ENCODE results near the gene GPR180. TPM values are rescaled to one million over a fixed set of nuclear protein-coding genes. Genes with fewer than 3 reads are reported as not detected.

GPR180 gene
- 5.6 TPM for polyA plus RNA-seq
- long read RNA-seq, donor 1, result 0 reads
- long read RNA-seq, donor 2, full-length matches to known transcripts, result 3 of 3 reads
- long read RNA-seq, donor 2, partial matches to known transcripts, result 0 of 3 reads
- long read RNA-seq, donor 2, other reads (novel, unspliced or antisense), result 0 of 3 reads
- long read RNA-seq, donor 3, result 0 reads
- long read RNA-seq, donor 4, result 0 reads
- long read RNA-seq, donor 5, full-length matches to known transcripts, result 1 of 1 reads
- long read RNA-seq, donor 5, partial matches to known transcripts, result 0 of 1 reads
- long read RNA-seq, donor 5, other reads (novel, unspliced or antisense), result 0 of 1 reads
- long read RNA-seq, donor 6, full-length matches to known transcripts, result 4 of 4 reads
- long read RNA-seq, donor 6, partial matches to known transcripts, result 0 of 4 reads
- long read RNA-seq, donor 6, other reads (novel, unspliced or antisense), result 0 of 4 reads
- long read RNA-seq, donor 7, result 0 reads
- long read RNA-seq, donor 8, full-length matches to known transcripts, result 2 of 2 reads
- long read RNA-seq, donor 8, partial matches to known transcripts, result 0 of 2 reads
- long read RNA-seq, donor 8, other reads (novel, unspliced or antisense), result 0 of 2 reads
- long read RNA-seq, donor 9, result 0 reads
- long read RNA-seq, donor 10, full-length matches to known transcripts, result 7 of 7 reads
- long read RNA-seq, donor 10, partial matches to known transcripts, result 0 of 7 reads
- long read RNA-seq, donor 10, other reads (novel, unspliced or antisense), result 0 of 7 reads
- long read RNA-seq, donor 11, full-length matches to known transcripts, result 2 of 2 reads
- long read RNA-seq, donor 11, partial matches to known transcripts, result 0 of 2 reads
- long read RNA-seq, donor 11, other reads (novel, unspliced or antisense), result 0 of 2 reads

DNA sequence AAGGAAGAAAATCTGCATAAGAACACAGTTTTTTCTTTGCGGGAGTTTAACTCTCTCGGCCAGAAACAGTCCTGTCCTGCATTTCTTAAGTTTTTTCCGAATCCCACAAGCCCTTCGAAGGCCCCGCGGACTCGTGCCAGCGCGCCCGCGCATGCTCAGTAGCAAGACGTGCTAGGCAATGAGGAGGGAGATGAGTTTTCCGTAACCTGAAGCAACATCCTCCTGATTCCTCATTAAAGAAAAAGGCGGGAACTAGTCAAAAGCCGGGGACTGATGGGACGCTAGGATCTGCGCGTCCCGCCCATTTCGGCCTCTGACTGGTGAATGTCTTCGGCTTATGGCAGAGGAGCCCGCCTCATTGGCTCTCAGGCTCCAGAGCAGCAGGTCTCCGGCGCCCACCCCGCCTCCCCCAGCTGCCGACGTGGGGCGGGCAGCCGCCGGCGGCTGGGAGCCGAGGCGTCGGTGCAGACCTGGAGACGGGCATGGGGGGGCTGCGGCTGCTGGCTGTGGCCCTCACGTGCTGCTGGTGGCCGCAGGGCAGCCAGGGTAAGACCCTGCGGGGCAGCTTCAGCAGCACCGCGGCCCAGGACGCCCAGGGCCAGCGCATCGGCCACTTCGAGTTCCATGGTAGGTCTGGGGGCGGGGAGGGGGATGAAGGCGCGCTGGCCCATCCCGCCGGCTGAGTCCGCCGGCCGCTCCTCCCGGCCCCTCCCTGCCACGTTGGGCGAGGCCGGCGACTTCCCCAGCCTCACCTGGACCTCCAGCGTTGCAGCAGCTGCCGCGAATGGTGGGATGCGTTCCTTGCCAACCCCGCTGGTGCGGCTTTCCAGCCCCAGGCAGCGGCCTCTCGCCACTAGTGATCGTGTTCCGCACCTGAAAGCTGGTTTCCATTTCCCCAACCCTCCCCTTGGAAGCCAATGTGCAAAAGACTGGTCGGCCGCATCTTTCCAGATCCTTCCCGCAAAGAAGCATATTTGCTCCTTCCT is at the start of gene GPR180:
GPR180 (plus strand) TSS at position 412 of the 986 bp plus-strand sequence; CDS start at position 483, 71 bp downstream.
- peak; percentile 99 for DNase-seq
- H3K36me3 ChIP-seq (ENCODE audit: control insufficient read depth, insufficient read depth, low read length), result no peaks in the 10 kb centered on the region
- peak within 1 kb of the TSS; percentile 66 for H3K4me3 ChIP-seq (ENCODE audit: low read length)
- H3K9me3 ChIP-seq (ENCODE audit: control insufficient read depth, low read depth, low read length), result peaks cover 6% of the 10 kb centered on the region
- WGBS (ENCODE audit: insufficient coverage, low lambda C conversion rate), result no CpG with 5 or more reads among the region's 71 CpGs
- no peaks in the 10 kb centered on the region for H3K27me3 ChIP-seq (ENCODE audit: control insufficient read depth, insufficient read depth, low read length)
- peak within 1 kb of the TSS; percentile 91 for H3K27ac ChIP-seq (ENCODE audit: low read length)
- peaks cover 12% of the 10 kb centered on the region for H3K4me1 ChIP-seq (ENCODE audit: control insufficient read depth, insufficient read depth, low read length)

DNA sequence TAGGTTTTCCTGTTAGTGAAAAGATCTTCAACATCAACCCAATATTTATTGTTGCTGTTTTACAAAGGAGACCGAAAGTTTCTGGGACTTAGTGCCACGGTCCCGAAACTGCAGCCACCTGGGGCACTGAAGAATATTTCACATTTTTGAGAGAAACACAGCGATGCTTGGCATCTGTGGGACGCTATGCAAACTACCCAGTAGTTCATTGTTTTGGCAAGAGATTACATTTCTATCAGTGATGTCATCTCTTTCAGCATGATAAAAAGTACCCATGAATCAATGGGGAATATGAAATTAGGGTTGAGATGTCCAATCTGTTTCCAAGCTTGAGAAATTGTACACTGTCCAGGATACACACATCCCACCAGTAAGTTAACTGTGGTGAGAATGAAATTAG is 49.6 kb upstream of the GPR180 start:
- H3K27ac ChIP-seq (ENCODE audit: low read length), result no peak overlapping the region
- no peaks in the 10 kb centered on the region for H3K27me3 ChIP-seq (ENCODE audit: control insufficient read depth, insufficient read depth, low read length)
- no peak for DNase-seq
- H3K4me3 ChIP-seq (ENCODE audit: low read length), result no peak overlapping the region
- WGBS (ENCODE audit: insufficient coverage, low lambda C conversion rate), result 82% methylated on average over 2 of the region's 5 CpGs
- H3K36me3 ChIP-seq (ENCODE audit: control insufficient read depth, insufficient read depth, low read length), result no peaks in the 10 kb centered on the region
- H3K9me3 ChIP-seq (ENCODE audit: control insufficient read depth, low read depth, low read length), result no peaks in the 10 kb centered on the region
- H3K4me1 ChIP-seq (ENCODE audit: control insufficient read depth, insufficient read depth, low read length), result peaks cover 11% of the 10 kb centered on the region

DNA sequence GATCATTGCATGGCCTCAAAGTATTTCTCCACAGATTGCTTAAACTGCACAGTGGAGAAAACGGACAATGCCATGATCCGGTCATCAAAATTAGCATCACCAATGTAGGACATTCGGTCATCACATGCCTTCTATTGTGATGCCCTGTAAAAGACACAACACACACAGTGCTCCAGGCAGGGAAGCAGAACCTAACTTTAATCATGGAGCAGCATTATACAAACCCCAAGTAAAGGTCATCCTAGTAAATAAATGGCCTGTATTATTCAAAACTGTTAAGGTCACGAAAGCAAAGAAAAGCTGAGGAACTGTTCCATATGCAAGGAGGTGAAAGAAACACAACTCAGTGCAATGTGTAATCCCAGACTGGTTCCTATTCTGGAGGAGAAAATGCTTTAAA is 47.9 kb upstream of the GPR180 start:
- no peak overlapping the region for H3K27ac ChIP-seq (ENCODE audit: low read length)
- no peak for DNase-seq
- peaks cover 5% of the 10 kb centered on the region for H3K4me1 ChIP-seq (ENCODE audit: control insufficient read depth, insufficient read depth, low read length)
- no peaks in the 10 kb centered on the region for H3K36me3 ChIP-seq (ENCODE audit: control insufficient read depth, insufficient read depth, low read length)
- no peaks in the 10 kb centered on the region for H3K27me3 ChIP-seq (ENCODE audit: control insufficient read depth, insufficient read depth, low read length)
- 100% methylated on average over 1 of the region's 4 CpGs for WGBS (ENCODE audit: insufficient coverage, low lambda C conversion rate)
- no peak overlapping the region for H3K4me3 ChIP-seq (ENCODE audit: low read length)
- no peaks in the 10 kb centered on the region for H3K9me3 ChIP-seq (ENCODE audit: control insufficient read depth, low read depth, low read length)

DNA sequence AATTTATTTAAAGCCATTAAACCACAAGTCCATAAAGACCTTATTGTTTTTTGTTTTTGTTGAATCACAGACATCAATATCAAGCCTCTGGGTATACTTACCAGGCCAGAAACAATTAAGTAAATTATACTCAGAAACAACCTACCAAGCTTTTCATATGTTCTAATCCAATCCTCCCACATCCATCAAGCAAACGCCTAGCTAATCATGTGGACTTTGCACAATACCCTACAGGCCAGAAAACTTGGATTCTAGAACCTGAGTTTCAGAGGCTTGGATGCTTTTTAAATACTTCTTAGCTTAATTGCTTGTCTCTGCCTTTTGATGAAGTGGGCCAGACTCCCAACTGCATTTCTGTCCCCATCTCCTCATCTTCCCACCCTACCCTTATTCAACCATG is 45.6 kb upstream of the GPR180 start:
- H3K9me3 ChIP-seq (ENCODE audit: control insufficient read depth, low read depth, low read length), result no peaks in the 10 kb centered on the region
- H3K4me1 ChIP-seq (ENCODE audit: control insufficient read depth, insufficient read depth, low read length), result no peaks in the 10 kb centered on the region
- H3K36me3 ChIP-seq (ENCODE audit: control insufficient read depth, insufficient read depth, low read length), result no peaks in the 10 kb centered on the region
- WGBS (ENCODE audit: insufficient coverage, low lambda C conversion rate), result no CpG with 5 or more reads among the region's 1 CpG
- H3K27ac ChIP-seq (ENCODE audit: low read length), result no peak overlapping the region
- H3K27me3 ChIP-seq (ENCODE audit: control insufficient read depth, insufficient read depth, low read length), result no peaks in the 10 kb centered on the region
- no peak for DNase-seq
- H3K4me3 ChIP-seq (ENCODE audit: low read length), result no peak overlapping the region

DNA sequence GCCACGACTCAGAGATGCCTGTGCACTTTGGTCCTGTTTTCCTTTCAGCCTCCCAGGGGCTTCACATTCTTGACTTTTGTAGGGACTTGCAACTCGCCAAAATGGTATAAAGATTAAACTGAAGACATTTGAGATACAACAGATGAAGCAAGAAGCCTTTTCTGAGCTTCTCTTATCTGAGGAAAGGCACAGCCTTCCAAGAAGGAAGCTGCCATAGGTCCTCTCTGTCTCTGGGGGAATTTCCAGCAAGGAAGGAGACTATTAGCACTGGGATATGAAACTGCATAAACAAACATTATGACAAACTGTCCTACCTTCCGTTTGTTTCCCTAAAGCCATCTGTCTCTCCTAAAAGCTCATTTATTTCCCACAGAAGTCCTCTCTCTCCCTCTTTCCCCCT is 45.0 kb upstream of the GPR180 start:
- H3K36me3 ChIP-seq (ENCODE audit: control insufficient read depth, insufficient read depth, low read length), result no peaks in the 10 kb centered on the region
- H3K4me1 ChIP-seq (ENCODE audit: control insufficient read depth, insufficient read depth, low read length), result no peaks in the 10 kb centered on the region
- H3K9me3 ChIP-seq (ENCODE audit: control insufficient read depth, low read depth, low read length), result no peaks in the 10 kb centered on the region
- no peaks in the 10 kb centered on the region for H3K27me3 ChIP-seq (ENCODE audit: control insufficient read depth, insufficient read depth, low read length)
- WGBS (ENCODE audit: insufficient coverage, low lambda C conversion rate), result no CpG with 5 or more reads among the region's 3 CpGs
- H3K4me3 ChIP-seq (ENCODE audit: low read length), result no peak overlapping the region
- no peak for DNase-seq
- no peak overlapping the region for H3K27ac ChIP-seq (ENCODE audit: low read length)

DNA sequence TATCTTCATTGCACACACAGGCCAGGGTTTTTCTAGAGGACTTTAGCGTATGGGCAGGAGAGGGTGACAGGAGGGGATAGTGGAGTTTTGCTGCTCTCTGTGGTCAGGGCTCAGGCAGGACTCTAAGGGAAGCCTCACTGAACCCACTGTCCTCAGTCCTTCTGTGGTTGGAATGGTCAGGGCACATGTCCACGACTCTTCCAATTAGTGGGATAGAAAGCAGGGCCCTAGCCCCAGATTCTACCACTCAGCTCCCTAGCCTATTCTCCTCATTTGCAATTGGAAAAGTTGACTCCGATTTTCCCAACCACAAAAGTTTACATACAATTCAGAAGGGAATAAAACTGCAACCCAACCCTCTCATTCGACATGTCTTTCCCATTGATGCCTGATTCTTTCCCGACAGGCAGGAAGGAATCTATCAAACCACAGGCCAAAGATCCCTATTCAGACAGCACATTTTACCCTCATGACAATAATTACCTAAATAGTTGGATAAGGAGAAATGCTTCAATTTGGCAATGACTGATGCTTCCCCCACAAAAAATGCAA is 43.9 kb upstream of the GPR180 start:
- no peak overlapping the region for H3K27ac ChIP-seq (ENCODE audit: low read length)
- 84% methylated on average over 3 of the region's 5 CpGs for WGBS (ENCODE audit: insufficient coverage, low lambda C conversion rate)
- no peak overlapping the region for H3K4me3 ChIP-seq (ENCODE audit: low read length)
- DNase-seq, result no peak
- no peaks in the 10 kb centered on the region for H3K4me1 ChIP-seq (ENCODE audit: control insufficient read depth, insufficient read depth, low read length)
- no peaks in the 10 kb centered on the region for H3K9me3 ChIP-seq (ENCODE audit: control insufficient read depth, low read depth, low read length)
- peaks cover under 1% of the 10 kb centered on the region for H3K36me3 ChIP-seq (ENCODE audit: control insufficient read depth, insufficient read depth, low read length)
- no peaks in the 10 kb centered on the region for H3K27me3 ChIP-seq (ENCODE audit: control insufficient read depth, insufficient read depth, low read length)

DNA sequence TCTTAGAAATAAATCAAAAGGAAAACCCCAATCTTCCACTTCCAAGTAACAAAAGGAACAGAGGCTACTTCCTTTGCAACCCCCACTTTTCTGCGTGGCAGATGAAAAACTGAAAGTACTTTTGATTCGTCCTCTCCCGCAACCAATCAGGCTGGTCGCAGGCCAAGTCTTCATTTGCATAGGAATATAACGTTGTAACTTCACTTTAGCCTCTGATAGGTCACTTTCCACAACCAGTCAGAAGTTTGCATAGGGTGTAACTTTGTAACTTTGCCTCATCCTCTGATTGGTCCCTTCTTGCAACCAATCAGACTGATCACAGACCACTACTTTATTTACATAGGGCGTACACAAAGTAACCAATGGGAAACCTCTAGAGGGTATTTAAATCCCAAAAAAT is 42.9 kb upstream of the GPR180 start:
- Histone ChIP-seq H3K9me3 (ENCODE audit: control insufficient read depth, low read depth, low read length) (no peaks in the 10 kb centered on the region), H3K27me3 (ENCODE audit: control insufficient read depth, insufficient read depth, low read length) (no peaks in the 10 kb centered on the region), H3K4me1 (ENCODE audit: control insufficient read depth, insufficient read depth, low read length) (no peaks in the 10 kb centered on the region), H3K36me3 (ENCODE audit: control insufficient read depth, insufficient read depth, low read length) (peaks cover 2% of the 10 kb centered on the region), H3K27ac (ENCODE audit: low read length) (no peak overlapping the region), H3K4me3 (ENCODE audit: low read length) (no peak overlapping the region)
- no peak for DNase-seq
- no CpG with 5 or more reads among the region's 6 CpGs for WGBS (ENCODE audit: insufficient coverage, low lambda C conversion rate)

DNA sequence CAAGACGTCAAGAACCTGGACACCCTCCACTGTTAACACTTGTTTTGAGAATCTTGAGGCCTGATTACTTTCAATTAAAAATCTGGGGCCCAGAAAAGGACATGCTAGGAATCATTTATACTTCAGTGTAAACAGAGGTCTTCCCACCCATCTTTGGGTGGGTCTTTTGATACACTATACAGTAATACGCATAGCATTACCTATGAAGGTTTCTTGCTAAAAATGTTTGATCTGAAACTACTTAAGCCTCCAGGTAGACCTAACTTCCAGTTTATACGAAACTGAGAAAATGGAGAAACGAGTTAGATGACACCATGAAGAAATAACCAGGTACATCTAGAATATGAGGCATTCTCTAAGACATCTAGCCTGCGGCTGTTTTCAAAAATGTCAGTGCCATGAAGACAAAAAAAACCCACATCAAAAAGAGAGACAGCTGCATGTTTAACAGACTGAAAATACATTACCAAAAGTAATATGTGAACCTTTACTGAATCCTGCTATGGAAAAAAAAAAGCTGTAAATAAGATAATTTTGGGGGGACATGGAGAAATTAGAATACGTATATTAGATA is 42.3 kb upstream of the GPR180 start:
- Histone ChIP-seq H3K27ac (ENCODE audit: low read length) (no peak overlapping the region), H3K36me3 (ENCODE audit: control insufficient read depth, insufficient read depth, low read length) (peaks cover 2% of the 10 kb centered on the region), H3K4me3 (ENCODE audit: low read length) (no peak overlapping the region), H3K27me3 (ENCODE audit: control insufficient read depth, insufficient read depth, low read length) (no peaks in the 10 kb centered on the region), H3K4me1 (ENCODE audit: control insufficient read depth, insufficient read depth, low read length) (no peaks in the 10 kb centered on the region), H3K9me3 (ENCODE audit: control insufficient read depth, low read depth, low read length) (no peaks in the 10 kb centered on the region)
- no peak for DNase-seq
- WGBS (ENCODE audit: insufficient coverage, low lambda C conversion rate), result 100% methylated on average over 3 of the region's 6 CpGs

DNA sequence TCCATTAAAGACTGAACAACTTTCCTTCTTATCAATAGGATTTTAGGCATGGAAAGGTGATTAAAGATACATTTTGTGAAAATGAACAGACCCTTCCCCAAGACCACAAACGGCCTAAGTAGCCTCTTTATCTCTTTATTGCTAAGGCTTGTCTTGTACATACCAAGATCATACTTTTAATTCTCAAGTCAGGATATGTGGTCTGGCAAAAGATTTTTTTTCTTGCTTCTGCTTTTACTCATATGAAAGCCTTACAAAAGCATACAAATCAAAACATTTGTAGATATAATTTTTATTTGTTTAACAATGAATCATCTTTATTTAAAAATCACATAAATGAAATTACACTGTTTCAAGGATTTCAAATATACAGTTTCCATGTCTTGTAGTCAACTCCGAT is 41.5 kb upstream of the GPR180 start:
- Histone ChIP-seq H3K27ac (ENCODE audit: low read length) (no peak overlapping the region), H3K4me3 (ENCODE audit: low read length) (no peak overlapping the region), H3K27me3 (ENCODE audit: control insufficient read depth, insufficient read depth, low read length) (no peaks in the 10 kb centered on the region), H3K4me1 (ENCODE audit: control insufficient read depth, insufficient read depth, low read length) (no peaks in the 10 kb centered on the region), H3K36me3 (ENCODE audit: control insufficient read depth, insufficient read depth, low read length) (peaks cover 2% of the 10 kb centered on the region), H3K9me3 (ENCODE audit: control insufficient read depth, low read depth, low read length) (no peaks in the 10 kb centered on the region)
- WGBS (ENCODE audit: insufficient coverage, low lambda C conversion rate), result 88% methylated on average over 2 of the region's 2 CpGs
- DNase-seq, result no peak
